NCI-H345 (cell line): Measurements from ENCODE around the gene PLCG1.
A peak's percentile ranks its signal among the peaks of the same experiment; 100 is the strongest.

Source experiments
- DNase-seq: peaks from one replicate; lab custom pipeline; 2025; lab: John Stamatoyannopoulos, UW

The PLCG1 gene

DNA sequence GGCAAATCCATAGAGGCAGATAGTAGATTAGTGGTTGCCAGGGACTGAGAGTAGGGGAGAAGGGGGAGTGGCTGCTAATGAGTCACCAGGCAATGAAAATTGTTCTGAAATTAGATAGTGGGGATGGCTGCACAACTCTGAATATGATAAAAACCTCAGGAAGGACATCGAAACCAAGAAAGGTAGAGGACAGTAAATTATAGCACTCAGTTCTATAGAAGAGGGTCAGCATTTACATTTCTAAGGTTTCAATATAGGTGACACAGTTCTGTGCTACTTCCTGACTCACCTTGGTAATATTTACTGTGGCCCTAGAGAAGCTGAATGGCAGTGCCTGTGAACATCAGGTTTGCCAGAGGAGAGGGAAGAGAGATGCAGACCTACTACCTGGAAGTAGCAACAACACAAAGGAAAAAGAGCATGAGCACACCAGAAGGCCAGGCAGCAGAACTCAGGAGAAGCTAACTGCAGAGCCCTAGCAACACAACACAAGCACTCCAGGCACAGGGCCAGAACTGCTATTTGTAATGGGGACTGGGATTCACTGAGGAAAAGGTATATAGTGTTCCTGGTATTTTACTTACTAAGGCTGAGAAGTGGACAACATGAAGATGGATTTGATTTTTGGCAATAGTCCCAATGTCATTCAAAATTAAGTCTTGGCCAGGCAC, 75.9 kb downstream of the PLCG1 start:
- DNase-seq = peak; percentile 22

DNA sequence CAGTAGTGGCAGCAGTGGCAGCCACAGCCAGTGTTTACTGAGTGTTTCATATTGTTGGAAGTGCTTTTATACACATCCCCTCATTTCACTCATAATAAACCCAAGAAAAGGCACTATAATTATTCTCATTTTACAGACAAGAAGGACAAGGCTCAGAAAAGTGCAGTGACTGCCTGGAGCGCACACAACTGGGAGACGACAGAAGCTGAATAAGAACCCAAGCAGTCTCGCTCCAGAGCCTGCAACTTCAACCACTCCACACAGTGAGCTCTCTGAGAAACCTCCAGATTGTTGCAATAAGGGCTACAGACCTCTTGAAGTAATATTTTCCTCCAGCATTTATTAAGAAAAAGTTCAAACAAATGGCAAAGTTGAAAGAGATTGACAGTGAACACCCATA, 76.9 kb downstream of the PLCG1 start:
- no peak for DNase-seq

DNA sequence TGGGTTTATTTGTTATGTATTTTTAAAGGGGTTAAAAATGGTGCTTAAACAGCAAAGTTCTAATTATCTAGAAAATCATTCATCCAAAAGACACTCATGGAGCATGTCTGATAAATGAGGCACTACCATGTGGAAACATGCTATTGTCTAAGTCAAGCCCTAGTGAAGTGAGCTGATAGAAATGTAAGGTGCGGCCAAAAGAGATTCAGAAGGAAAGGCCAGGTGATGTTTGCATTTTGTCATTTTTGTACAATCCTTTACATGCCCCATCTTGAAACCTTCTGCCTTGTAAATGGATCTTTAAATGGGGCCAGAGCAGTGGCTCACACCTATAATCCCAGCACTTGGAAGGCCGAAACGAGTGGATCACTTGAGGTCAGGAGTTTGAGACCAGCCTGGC, 77.3 kb downstream of the PLCG1 start:
- DNase-seq = no peak

DNA sequence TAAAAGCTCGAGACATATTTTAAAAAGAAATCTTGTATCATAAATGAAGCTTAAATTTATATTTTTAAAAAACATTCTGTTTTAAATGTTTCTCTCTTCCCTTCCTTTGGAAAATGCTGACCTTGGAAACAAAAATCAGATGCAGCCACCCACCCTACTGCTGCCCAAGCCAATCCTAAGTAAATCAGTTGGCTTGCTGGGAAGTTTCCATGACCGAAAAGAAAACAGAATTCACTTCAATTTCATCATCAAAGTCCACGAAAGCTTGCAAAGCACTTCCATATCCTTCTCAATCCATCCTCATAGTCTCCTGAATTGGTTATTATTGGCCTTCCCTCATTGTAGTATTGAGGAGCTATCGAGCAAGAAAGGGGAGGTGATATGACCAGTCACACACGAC, 80.1 kb downstream of the PLCG1 start:
- DNase-seq = no peak

DNA sequence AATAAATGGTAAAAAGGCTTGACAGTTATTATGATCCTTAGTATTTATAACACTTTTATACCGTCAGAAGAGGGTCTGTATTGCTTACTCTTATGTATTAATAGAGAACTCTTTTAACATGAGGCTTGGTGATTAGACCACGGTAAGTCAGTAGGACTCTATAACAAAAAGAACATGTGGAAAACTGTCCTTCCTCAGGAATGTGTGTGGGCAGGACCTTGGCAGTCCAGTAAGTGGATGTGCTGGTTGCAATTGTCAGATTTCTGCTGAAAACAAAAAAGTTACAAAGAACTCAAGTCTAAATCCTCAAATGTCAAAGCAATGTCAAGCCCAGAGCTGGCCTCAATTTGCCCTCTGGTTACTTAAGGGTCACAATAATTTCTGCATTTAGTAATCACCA, 81.1 kb downstream of the PLCG1 start:
- no peak for DNase-seq

DNA sequence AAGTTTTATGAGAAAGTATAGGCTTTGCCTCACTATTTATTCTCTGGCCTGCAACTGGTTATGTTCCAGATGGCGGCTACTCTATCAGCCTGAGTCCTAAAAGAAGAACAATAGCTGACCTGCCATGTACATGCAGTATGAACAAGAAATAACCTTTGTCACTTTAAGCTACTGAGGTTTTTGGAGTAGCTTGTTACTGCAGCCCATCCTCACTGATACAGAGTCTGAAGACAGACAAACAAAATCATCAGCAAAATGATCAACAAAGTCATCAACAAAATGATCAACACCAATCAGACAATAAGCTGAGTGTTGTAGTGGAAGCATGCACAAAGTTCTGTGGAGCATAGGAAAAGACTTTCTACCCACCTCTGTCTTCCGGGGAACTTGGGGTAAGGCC, 82.5 kb downstream of the PLCG1 start:
- no peak for DNase-seq

DNA sequence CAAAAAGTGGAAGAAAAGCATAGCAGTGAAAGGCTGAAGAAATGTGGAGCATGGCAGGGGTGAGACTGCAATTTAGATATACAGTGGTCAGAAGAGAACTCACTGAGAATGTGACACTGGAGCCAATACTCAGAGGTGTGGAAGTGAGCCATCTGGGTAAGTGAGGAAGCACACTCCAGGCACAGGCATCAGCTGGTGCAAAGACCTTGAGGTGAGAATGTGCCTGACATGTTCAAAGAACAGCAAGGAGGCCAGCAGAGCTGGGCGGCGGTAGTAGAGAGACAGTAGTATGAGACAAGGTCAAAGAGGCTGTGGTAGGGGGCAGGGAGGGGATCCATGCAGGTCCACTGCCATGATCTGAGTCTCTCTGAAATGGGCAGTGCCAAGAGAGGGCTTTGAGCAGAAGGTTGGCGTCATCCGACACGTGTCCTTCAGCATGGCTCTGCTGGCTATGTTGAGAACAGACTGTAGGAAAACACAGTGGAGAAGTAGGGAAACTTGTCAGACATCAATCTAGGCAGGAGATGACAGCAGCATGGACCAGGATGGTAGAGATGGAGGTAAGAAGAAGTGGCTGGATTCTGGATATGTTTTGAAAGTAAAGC, 84.4 kb downstream of the PLCG1 start:
- DNase-seq = no peak

DNA sequence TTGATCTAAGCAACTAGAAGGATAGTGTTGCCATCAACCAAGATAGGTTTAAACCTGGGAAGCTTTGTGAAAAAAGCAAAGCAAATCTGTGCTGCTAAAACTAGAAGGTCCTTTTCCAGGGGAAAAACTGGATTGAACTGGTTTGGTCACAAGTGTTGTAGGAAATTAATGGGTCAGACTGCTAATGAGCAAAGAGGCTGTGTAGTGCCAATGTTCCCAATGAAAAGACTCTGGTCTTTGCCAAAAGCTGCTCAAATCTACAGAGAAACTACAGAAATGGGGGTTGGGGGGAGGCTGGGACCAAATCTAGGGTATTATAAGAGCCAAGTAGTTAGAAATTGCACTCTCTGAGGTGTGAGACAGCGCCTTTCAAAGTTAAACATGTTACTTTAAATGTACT, 85.0 kb downstream of the PLCG1 start:
- no peak for DNase-seq

DNA sequence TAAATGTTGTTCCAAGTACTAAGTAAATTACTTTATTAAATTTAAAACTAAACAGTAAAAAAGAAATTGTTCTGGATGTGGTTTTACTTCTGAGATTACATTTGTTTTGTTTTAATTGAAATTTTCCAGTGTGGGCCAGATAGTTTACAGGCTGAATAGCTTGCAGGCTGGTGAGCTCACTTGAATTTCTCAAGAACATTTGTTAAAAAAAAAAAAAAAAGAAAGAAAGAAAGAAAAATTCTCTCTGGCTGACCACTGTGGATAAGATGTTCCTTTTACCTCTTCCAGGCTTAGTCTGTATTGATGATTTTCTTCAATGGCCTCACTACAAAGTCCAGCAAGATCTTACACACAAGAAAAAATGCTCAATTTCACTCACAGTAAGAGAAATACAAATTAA, 85.4 kb downstream of the PLCG1 start:
- no peak for DNase-seq

DNA sequence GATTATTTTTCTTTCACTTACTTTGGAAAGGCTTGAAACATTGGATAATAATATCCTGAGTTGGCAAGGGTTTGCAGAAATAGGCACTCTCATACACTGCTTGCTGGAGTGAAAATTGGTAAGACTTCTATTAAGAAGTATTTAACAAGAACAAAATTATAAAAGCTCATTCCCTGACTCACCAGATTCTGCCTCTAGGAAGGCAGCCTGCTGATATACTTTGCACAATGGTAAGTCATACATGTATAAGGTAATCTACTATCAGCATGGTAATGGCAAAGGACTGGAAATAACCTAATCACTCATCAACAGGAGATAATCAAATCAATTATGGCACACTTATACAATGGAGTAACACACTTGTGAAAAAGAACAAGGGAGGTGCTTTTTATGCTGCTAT, 85.8 kb downstream of the PLCG1 start:
- DNase-seq = no peak

DNA sequence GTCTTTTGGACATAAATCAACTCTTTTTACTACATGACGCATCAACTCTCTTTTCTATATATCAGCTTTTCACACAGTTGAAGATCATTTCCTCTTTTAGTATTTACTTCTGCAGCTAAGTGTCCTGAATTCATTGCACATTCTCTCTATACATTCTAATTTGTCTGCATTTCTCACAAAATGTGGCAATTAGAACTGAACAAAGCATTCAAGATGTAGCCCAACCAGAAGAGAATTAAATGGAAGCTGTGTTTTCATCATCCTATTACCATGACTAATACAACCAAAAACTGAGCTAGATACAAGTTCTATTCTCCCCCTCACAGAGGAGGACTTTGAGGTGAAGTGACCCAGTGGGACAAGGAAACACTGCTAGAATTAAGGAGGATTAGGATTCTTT, 86.9 kb downstream of the PLCG1 start:
- DNase-seq = no peak

DNA sequence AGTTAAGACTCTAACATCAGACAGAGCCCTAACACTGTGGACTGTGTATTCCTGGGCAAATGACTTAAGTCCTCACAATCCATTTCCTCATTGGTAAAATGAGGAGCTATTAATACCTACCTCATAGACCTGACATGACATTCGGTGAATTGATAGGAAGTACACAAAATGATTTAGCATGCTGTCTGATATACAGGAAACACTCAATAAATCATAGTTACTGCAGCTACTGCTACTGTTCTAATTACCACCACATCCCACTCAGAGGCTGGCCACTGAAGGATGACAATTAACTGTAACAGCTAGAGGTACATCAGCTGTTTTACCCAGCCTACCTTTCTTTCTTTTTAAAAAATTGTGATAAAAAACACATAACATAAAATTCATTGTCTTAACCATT, 87.7 kb downstream of the PLCG1 start:
- no peak for DNase-seq

DNA sequence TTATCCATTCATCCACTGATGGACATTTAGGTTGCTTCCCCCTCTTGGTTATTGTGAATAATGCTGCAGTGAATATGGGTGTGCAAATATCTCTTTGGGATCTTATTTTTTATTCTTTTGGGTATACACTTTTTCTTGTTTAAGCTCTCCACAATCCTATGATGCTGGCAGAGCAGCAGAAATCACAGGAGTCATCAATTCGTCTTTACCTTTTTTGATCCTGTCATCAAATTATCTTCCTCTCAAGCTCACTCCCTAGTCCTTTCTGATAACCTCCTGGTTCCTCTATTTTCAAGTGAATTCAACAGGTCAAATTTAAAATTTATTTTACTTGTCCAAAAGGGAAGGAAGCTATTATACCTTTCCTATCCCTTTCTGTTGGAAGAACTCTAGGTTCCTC, 89.1 kb downstream of the PLCG1 start:
- no peak for DNase-seq
